ENCODE measurements around the gene UBE2U.

Gene UBE2U, protein sequence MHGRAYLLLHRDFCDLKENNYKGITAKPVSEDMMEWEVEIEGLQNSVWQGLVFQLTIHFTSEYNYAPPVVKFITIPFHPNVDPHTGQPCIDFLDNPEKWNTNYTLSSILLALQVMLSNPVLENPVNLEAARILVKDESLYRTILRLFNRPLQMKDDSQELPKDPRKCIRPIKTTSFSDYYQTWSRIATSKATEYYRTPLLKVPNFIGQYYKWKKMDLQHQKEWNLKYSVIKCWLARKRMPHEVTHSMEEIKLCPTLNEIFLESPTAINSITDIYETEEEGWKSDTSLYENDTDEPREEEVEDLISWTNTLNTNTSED

DNA sequence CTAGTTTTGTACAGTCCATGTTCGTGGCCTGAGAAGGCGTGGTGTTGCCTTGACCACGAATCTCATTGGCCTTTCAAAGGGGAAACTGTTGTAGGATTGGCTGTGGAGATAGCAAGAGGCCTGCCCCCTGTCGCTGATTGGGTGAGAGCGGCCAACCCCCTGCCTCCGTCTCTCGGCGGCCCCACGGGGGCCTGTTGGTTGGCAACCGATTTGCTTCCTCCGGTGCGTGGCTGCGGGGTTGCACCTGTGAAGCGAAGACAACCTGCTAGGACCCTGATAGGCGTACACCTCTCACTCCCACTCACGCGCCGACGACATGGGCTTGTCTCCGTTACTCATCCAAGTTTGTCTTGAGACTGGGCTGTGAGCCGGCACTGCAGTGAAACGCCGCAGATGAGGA, at the start of gene UBE2U:
Gene UBE2U (plus strand): TSS at position 204 of the 400 bp plus-strand sequence. CDS start 428 bp downstream, outside the sequence.
- DNase-seq (ENCODE audit: low read depth in 2 of 2) = no peak

GRCh38 chr1:64155278-64155677, 48.1 kb upstream of the UBE2U start:
- no peak for DNase-seq (ENCODE audit: low read depth in 2 of 2)

DNA sequence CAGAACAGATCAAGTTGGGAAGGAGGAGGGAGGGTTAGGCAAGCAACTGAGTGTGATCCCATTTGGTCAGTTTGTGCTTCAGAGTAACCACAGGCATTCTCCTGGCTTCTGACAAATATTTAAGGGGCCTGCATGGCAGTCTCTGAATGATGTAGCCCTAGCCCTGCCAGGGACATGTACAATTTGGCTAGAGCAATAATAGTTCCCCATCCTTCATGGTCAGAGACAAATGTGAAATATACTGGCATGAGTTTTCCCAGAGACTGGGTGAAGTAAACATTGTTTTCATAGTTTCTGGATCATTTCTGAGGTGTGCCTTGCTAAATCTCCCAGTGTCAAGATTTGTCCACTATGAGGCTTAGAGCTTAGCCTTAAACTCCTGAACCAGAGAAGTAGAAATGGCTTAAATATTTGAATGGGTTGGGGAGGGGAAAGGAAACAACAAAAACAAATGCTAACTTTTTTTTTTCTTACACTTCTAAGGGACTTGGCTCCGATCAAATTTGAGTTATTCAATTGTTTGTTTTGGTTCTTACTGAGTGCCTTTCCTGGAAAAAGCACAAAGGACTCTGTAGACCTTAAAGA, 42.0 kb upstream of the UBE2U start:
- no peak for DNase-seq (ENCODE audit: low read depth in 2 of 2)

DNA sequence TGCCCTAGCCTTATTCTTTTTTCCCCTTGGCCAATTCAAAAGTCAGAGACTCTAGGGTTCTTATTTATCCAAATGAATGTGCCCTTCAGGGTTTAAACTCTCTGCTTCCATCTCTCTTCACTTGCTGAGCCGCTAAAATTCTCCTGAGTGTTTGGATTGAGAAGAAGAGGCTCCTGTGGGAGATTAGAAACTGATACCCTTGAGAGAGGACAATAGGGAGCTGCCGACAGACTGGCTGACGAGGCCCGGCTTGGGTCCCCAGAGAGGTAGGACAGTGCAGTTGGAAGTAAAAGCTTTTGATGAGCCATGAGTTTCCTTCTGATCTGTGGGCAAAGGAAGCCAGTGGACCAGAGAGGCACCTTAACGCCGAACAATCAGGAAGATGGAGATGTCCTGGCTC, 41.3 kb upstream of the UBE2U start:
- DNase-seq (ENCODE audit: low read depth in 2 of 2) = no peak

GRCh38 chr1:64162804-64163203, 40.6 kb upstream of the UBE2U start:
- no peak for DNase-seq (ENCODE audit: low read depth in 2 of 2)

- DNase-seq (ENCODE audit: low read depth in 2 of 2) = no peak
Measured at GRCh38 chr1:64163431-64163830, 40.0 kb upstream of the UBE2U start.

GRCh38 chr1:64163970-64164369, 39.5 kb upstream of the UBE2U start:
- DNase-seq (ENCODE audit: low read depth in 2 of 2) = no peak

- no peak for DNase-seq (ENCODE audit: low read depth in 2 of 2)
Measured at GRCh38 chr1:64166629-64167028, 36.8 kb upstream of the UBE2U start.

- no peak for DNase-seq (ENCODE audit: low read depth in 2 of 2)
Measured at GRCh38 chr1:64167176-64167575, 36.2 kb upstream of the UBE2U start.

- DNase-seq (ENCODE audit: low read depth in 2 of 2) = no peak
Measured at GRCh38 chr1:64171246-64171645, 32.2 kb upstream of the UBE2U start.

DNA sequence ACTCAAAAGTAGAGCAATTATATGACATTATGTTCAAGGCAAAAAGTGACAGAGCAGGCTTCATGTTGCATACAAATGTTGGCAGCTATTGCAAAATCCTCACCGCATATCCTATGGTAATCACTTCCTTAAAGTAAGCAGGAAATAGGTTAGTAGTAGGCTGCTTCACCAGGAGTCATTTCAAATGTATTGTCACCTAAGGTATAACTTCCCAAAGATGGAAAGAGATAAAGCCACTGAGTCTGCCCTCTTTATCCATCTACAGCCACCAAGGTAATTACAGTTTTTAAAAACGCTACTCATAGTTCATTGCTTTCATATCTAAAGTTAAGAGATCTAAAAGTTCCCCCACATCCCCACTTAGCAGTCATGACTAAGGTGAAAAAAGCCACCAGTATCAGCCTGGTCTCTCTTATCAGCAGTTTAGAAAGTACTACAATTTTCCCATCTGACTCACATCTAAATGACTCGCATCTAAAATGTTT, 31.6 kb upstream of the UBE2U start:
- no peak for DNase-seq (ENCODE audit: low read depth in 2 of 2)

DNA sequence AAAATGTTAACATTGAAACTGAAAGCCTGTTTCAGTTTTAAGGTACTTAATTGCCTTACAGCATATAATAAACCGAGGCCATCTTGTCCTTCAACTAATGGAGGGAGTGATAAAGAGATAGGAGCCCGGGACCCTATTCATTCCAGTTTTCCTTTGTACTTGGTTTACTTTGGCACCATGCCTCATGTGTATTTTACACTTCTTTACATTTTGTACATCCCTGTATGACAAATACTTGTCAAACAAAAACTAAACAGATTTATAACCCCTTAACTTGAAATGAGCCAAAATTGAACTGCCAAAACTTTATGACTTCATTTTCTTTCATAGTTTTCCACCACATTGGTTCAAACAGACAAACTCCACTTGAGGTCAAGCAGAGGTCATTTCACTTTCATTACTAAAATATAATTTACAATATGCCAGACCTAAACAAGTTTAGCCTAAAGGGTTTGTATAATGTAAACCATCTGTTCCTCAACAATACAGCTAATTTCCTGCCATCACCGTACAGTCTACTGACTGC, 30.9 kb upstream of the UBE2U start:
- no peak for DNase-seq (ENCODE audit: low read depth in 2 of 2)

GRCh38 chr1:64173336-64173940, 30.0 kb upstream of the UBE2U start:
- no peak for DNase-seq (ENCODE audit: low read depth in 2 of 2)

- no peak for DNase-seq (ENCODE audit: low read depth in 2 of 2)
Measured at GRCh38 chr1:64175639-64176038, 27.8 kb upstream of the UBE2U start.

DNA sequence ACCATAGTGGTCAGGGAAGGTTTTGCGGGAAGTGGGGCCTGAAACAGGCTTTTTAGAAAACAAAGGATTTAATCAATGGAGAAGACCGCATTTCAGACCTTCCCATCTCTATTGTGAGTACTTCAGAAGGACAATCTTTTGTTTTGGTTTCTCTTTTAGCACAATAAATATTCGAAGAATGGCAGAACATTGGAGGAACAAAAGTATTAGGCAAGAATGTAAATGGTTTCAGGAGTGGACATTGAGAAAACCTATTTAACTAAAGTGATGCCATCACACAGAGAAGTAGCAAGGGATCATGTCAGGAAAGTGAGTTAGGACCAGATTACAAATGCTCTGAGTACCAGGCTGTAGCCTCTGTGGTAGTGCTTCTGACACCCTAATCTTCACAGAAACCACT, 26.8 kb upstream of the UBE2U start:
- no peak for DNase-seq (ENCODE audit: low read depth in 2 of 2)

DNA sequence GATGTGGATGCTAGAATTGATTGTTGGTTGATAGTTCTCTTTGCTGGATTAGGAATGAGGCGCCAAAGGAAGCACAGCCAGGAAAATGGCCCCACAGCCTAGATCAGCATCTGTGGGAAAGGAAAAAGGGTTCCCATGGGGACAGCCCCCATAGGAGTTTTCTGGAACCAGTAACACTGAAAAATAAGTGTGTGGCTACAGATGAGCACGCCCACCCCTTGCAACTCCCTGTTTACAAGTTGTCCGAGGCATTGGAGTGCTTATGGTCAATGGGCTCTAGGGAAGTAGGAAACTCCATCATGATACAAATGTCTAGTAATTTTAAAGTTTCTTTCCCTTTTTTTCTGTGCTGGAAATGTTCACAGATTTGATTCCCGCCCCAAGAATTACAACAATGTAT, 23.8 kb upstream of the UBE2U start:
- DNase-seq (ENCODE audit: low read depth in 2 of 2) = no peak

DNA sequence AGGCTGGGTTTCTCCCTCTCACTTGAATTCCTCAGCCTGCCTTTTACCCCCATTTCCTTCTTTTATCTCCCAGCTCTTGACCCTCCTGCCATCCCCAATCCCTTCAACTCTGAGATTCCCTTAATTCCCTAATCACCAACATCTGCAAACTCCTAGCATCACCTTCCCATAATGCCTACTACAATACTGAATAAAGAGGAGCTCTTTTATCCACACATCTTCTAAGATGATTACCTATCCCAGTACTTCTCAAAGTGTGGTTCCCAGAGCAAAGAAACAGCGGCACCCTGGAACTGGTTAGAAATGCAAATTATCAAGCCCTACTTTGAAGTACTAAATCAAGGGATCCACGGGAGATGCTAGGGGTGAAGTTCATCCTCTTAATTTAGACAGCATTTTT, 21.2 kb upstream of the UBE2U start:
- DNase-seq (ENCODE audit: low read depth in 2 of 2) = no peak

DNA sequence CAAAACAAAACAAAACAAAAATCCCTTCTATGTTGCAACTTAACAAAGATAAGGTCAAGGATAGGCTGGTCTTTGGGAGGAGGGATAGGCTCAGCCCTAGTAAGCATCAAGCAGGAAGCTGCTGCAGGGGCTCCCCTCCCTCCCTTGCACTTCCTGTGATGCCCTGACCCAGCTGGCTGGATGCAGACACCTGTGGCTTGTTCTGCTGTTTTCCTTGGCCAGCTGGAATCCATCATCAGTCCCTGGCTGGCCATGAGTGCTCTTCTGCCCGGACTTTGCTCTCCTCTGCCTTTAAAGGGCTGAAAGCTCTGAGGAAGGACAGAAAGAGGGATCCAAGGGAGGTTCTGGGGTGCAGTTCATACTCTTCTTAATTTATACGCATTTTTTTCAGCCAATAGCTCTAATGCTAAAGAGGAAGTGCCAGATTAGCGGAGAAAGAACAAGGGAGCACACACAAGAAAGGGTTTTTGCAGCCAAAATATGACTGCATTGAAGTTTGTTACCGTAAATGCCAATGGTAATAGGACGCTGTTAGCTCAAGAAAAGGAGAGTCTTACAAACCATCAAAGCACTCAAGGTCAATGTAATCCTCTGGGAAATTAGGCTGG, 19.9 kb upstream of the UBE2U start:
- no peak for DNase-seq (ENCODE audit: low read depth in 2 of 2)

- no peak for DNase-seq (ENCODE audit: low read depth in 2 of 2)
Measured at GRCh38 chr1:64184003-64184440, 19.4 kb upstream of the UBE2U start.

- DNase-seq (ENCODE audit: low read depth in 2 of 2) = no peak
Measured at GRCh38 chr1:64186138-64186897, 17.1 kb upstream of the UBE2U start.

DNA sequence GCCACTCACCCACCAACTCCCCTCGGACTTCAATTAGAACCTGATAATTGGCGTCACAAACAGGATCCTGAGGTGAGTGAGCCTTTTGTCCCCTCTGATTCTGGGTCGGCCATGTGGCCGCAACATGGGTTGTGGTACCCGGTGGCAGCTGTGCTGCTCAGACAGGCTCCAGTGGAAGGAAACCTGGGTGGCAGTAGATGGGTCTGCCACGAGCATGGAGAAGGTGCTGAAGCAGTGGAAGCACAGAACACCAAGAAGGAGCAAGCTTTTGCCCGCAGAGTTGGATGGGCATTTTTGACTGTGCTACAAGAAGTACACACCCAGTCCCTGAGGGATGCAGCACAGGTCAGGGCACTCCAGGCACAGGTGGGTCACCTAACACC, 16.5 kb upstream of the UBE2U start:
- DNase-seq (ENCODE audit: low read depth in 2 of 2) = no peak

GRCh38 chr1:64187646-64188045, 15.8 kb upstream of the UBE2U start:
- no peak for DNase-seq (ENCODE audit: low read depth in 2 of 2)

Measured in stimulated activated CD8-positive, alpha-beta memory T cell treated with anti-CD3 and anti-CD28 coated beads, Interleukin-2, amount 100 ng/mL, for 1 hour (primary cell).